ENCODE results near the gene NTNG1.

DNA sequence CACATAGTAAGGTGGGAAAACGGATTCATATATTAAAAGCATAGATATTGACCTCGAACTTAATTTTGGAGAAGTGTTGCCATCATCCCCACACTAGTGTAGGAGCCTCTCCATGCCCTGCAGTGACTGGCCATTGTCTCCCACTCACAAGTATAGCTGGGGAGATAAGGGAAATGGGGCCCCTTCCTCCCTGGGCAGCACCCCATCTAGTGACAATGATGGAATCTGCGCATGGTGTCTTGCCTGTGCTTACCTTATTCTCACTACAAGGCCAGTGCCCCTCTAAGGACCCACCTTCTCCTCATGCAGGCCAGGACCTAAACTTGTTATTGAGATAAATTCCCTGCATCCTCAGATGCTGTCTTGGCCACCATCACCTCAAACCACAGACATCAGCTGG is 374.9 kb downstream of the NTNG1 start:
- TF ChIP-seq POLR2A (IDR thresholded peaks at IDR 0.05) (no peak), CTCF (IDR thresholded peaks at IDR 0.05) (no peak)
